HFFc6 (cell line): ENCODE data around the gene TMSB4X. TPM values are rescaled to one million over a fixed set of nuclear protein-coding genes. Genes with fewer than 3 reads are reported as not detected.
A peak's percentile ranks its signal among the peaks of the same experiment; 100 is the strongest.

Experiments used
- DNase-seq: peaks from one replicate; pipeline ENCODE4 v3.0.0-alpha.2; 2018
- H3K27ac Mint-ChIP-seq: 2 replicates; pipeline ENCODE4 v1.8.0; 2020; ENCODE audit warnings: mild to moderate bottlenecking, mixed read lengths
- H3K27me3 Mint-ChIP-seq: 2 replicates; pipeline ENCODE4 v1.8.0; 2021; ENCODE audit warnings: mild to moderate bottlenecking, moderate library complexity, mixed read lengths; ENCODE audit not compliant: insufficient read depth
- H3K36me3 Mint-ChIP-seq: 2 replicates; pipeline ENCODE4 v1.8.0; 2021; ENCODE audit warnings: low read depth, mixed read lengths
- H3K4me1 Mint-ChIP-seq: 2 replicates; pipeline ENCODE4 v1.8.0; 2020; ENCODE audit warnings: low read depth, mixed read lengths
- H3K4me3 Mint-ChIP-seq: 2 replicates; pipeline ENCODE4 v1.8.0; 2020; ENCODE audit warnings: mild to moderate bottlenecking, moderate library complexity, mixed read lengths
- H3K9me3 Mint-ChIP-seq: 2 replicates; pipeline ENCODE4 v1.8.0; 2020; ENCODE audit warnings: mild to moderate bottlenecking, mixed read lengths
- CTCF ChIP-seq: fragments of 200-600 bp; sonication (generic); IDR thresholded peaks from 2 replicates; pipeline ENCODE4 v1.5.0; 2021; ENCODE audit warnings: antibody characterized with exemption, mild to moderate bottlenecking
- total RNA-seq, 6 experiments: library from RNA; stranded (reverse); fragmentation: NEBNext Ultra II Directional; extraction: Animal tissue kit (Norgen Biotek cat#: 25700); gene quantifications; 2 replicates in 1 of 6; 3 replicates in 5 of 6; pipeline ENCODE4 v1.2.3, GENCODE V29; 2021

The TMSB4X gene
- total RNA-seq, 6 experiments from 2014 or later: 2,364 to 3,067 (median 2,845) TPM

- TF ChIP-seq CTCF: no peak
- no peak overlapping the region for H3K4me3 Mint-ChIP-seq
- peaks cover 7% of the 10 kb centered on the region for H3K27me3 Mint-ChIP-seq
- H3K36me3 Mint-ChIP-seq: peaks cover 8% of the 10 kb centered on the region
- DNase-seq: no peak
- peak overlapping the region; percentile 33; the same call in 1 of the 2 replicates for H3K27ac Mint-ChIP-seq
- H3K9me3 Mint-ChIP-seq: no peaks in the 10 kb centered on the region
- H3K4me1 Mint-ChIP-seq: peaks cover 7% of the 10 kb centered on the region
These were observed 4.2 kb upstream of the TMSB4X start for GRCh38 chrX:12970691-12971202.

GRCh38 chrX:12971282-12972003, 3.5 kb upstream of the TMSB4X start:
- no peaks in the 10 kb centered on the region for H3K9me3 Mint-ChIP-seq
- no peak for TF ChIP-seq CTCF
- no peak overlapping the region for H3K4me3 Mint-ChIP-seq
- H3K27me3 Mint-ChIP-seq: peaks cover 9% of the 10 kb centered on the region
- H3K27ac Mint-ChIP-seq: no peak overlapping the region
- no peak for DNase-seq
- peaks cover 6% of the 10 kb centered on the region; the same call in 1 of the 2 replicates for H3K4me1 Mint-ChIP-seq
- H3K36me3 Mint-ChIP-seq: peaks cover 14% of the 10 kb centered on the region

GRCh38 chrX:12972243-12972642, 2.7 kb upstream of the TMSB4X start:
- H3K4me1 Mint-ChIP-seq: peaks cover 9% of the 10 kb centered on the region; the same call in 1 of the 2 replicates
- DNase-seq: no peak
- TF ChIP-seq CTCF: no peak
- peaks cover 22% of the 10 kb centered on the region for H3K36me3 Mint-ChIP-seq
- no peaks in the 10 kb centered on the region for H3K9me3 Mint-ChIP-seq
- H3K27ac Mint-ChIP-seq: no peak overlapping the region
- no peak overlapping the region for H3K4me3 Mint-ChIP-seq
- peaks cover 9% of the 10 kb centered on the region for H3K27me3 Mint-ChIP-seq

GRCh38 chrX:12972878-12973560, 1.9 kb upstream of the TMSB4X start:
- H3K36me3 Mint-ChIP-seq: peaks cover 29% of the 10 kb centered on the region
- no peak for TF ChIP-seq CTCF
- H3K9me3 Mint-ChIP-seq: no peaks in the 10 kb centered on the region; the same call in 1 of the 2 replicates
- no peak for DNase-seq
- H3K4me1 Mint-ChIP-seq: peaks cover 16% of the 10 kb centered on the region
- peaks cover 9% of the 10 kb centered on the region for H3K27me3 Mint-ChIP-seq
- no peak overlapping the region for H3K27ac Mint-ChIP-seq
- H3K4me3 Mint-ChIP-seq: no peak overlapping the region

GRCh38 chrX:12973561-12974304, 1.2 kb upstream of the TMSB4X start:
- H3K36me3 Mint-ChIP-seq: peaks cover 29% of the 10 kb centered on the region
- H3K4me3 Mint-ChIP-seq: peak overlapping the region; percentile 94
- H3K27ac Mint-ChIP-seq: peak overlapping the region; percentile 97
- no peak for DNase-seq
- H3K27me3 Mint-ChIP-seq: peaks cover 9% of the 10 kb centered on the region
- TF ChIP-seq CTCF: no peak
- peaks cover 24% of the 10 kb centered on the region for H3K4me1 Mint-ChIP-seq
- no peaks in the 10 kb centered on the region; the same call in 1 of the 2 replicates for H3K9me3 Mint-ChIP-seq
